Right lobe of liver (tissue), 4 donors: ENCODE results near the gene CBFA2T2.
A peak's percentile ranks its signal among the peaks of the same experiment; 100 is the strongest.

Experiments
- CTCF ChIP-seq, 4 donors: fragments of 200-600 bp in 3 of 4; fragments of 450-650 bp in 1 of 4; IDR thresholded peaks; one replicate each; pipeline versions ENCODE4 v1.5.1 to v1.8.0; 2016 to 2022; ENCODE audit warnings: antibody characterized with exemption in 4 of 4, mild to moderate bottlenecking in 2 of 4
- POLR2A ChIP-seq: fragments of 450-650 bp; IDR thresholded peaks from one replicate; pipeline ENCODE4 v1.6.1; 2017; ENCODE audit warnings: antibody characterized with exemption, mild to moderate bottlenecking
- donor health status: DM: no; HTN: no; CAD: no.
- donor health status: DM: no; HTN: no; CAD: no.
- donor health status: DM: no; HTN: yes; CAD: no.

DNA sequence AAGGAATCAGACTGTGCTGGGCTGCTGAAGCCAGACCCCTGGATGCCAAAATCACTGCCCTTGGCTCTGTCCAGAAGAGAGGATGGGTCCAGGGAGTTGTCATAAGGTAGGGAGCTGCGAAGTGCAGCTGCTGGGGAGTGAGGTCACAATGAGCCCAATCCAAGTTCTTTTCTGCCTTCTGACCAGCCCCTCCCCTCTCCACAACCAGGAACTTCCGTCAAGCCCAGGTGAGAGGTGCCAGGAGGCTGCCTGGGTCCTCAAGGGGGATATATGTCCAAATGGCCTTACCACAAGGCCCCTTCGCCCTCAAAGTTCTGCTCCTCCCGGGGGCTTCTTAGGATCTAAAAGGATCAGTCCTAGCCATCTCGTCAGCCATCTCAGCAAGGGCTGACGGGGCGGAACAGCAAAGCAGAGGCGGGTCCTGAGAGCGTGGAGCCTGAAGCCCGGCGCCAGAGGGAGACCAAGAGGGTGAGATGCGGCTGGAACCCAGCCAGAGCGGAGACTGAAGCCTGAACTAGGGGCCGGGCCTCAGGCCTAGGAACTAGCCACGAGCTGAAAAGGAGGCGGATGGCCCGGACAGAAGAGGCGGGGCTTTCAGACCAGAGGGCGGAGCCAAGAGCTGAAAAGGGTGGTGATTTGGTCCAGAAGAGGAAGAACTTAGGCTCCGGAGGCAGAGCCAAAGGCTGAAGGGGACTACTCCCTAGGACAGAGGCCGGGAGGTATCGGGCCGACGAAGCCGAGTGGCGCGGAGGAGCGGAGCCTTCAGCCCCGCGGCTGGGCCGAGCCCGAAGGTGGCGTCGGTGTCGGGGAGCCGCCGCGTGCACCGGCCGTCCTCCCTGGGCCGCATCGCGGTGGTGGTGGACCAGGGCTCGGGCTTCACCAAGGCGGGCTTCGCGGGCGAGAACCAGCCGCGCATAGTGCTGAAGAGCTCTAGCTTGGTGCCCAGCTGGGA lies 176.7 kb downstream of the CBFA2T2 start, which contains the start of gene ACTL10:
- TF ChIP-seq POLR2A: peak; percentile 83
- TF ChIP-seq CTCF (IDR thresholded peaks at IDR 0.05): peak; percentile 12 to 30 (median 24)
